SK-N-SH treated with all-trans-retinoic acid at 6 μM for 48 hours (cell line): ENCODE data around the gene SCGB1D1.

Experiments
- ATAC-seq: fragments of 200-7000 bp; cut with Tn5 transposase; 3 replicates; pipeline ENCODE4 v1.9.1; 2020; ENCODE audit warnings: mild to moderate bottlenecking, moderate library complexity
- ESRRG ChIP-seq: fragments of 250-450 bp; sonication (Bioruptor Pico); IDR thresholded peaks from 2 replicates; pipeline ENCODE4 v1.6.1; 2021; ENCODE audit warnings: mild to moderate bottlenecking
- GLIS3 ChIP-seq: fragments of 250-450 bp; sonication (Bioruptor Pico); IDR thresholded peaks from 2 replicates; pipeline ENCODE4 v1.5.0; 2020; ENCODE audit warnings: mild to moderate bottlenecking, moderate library complexity
- ISL1 ChIP-seq: fragments of 250-450 bp; sonication (Bioruptor Pico); IDR thresholded peaks from 2 replicates; pipeline ENCODE4 v2.1.2; 2022; ENCODE audit warnings: mild to moderate bottlenecking, moderate library complexity
- PPARA ChIP-seq: fragments of 250-450 bp; sonication (Bioruptor Pico); IDR thresholded peaks from 2 replicates; pipeline ENCODE4 v1.5.0; 2020; ENCODE audit warnings: mild to moderate bottlenecking, borderline replicate concordance
- RARB ChIP-seq: fragments of 250-450 bp; sonication (Bioruptor Pico); IDR thresholded peaks from 2 replicates; pipeline ENCODE4 v1.8.0; 2021; ENCODE audit warnings: mild to moderate bottlenecking, moderate library complexity
- SNAI2 ChIP-seq: fragments of 250-450 bp; sonication (Bioruptor Pico); IDR thresholded peaks from 2 replicates; pipeline ENCODE4 v1.5.0; 2020; ENCODE audit warnings: mild to moderate bottlenecking, moderate library complexity
- ZNF565 ChIP-seq: fragments of 450-650 bp; formaldehyde crosslinking; conservative IDR thresholded peaks from 2 replicates; pipeline ENCODE4 v1.5.0; 2020; ENCODE audit warnings: low read depth, mild to moderate bottlenecking, moderate library complexity
- ZNF8 ChIP-seq: fragments of 450-650 bp; formaldehyde crosslinking; IDR thresholded peaks from 2 replicates; pipeline ENCODE4 v1.5.0; 2020; ENCODE audit warnings: mild to moderate bottlenecking, moderate library complexity
- TF ChIP-seq, protein P1 (sequence below): fragments of 250-450 bp; sonication (Bioruptor Pico); IDR thresholded peaks from 2 replicates; pipeline ENCODE4 v1.5.1; 2021; ENCODE audit warnings: mild to moderate bottlenecking, moderate library complexity
- TF ChIP-seq, protein P2 (sequence below): fragments of 250-450 bp; sonication (Bioruptor Pico); IDR thresholded peaks from 2 replicates; pipeline ENCODE4 v1.5.0; 2020; ENCODE audit warnings: mild to moderate bottlenecking, moderate library complexity
- TF ChIP-seq, protein P3 (sequence below): fragments of 250-450 bp; sonication (Bioruptor Pico); IDR thresholded peaks from 2 replicates; pipeline ENCODE4 v1.8.0; 2020; ENCODE audit warnings: mild to moderate bottlenecking, moderate library complexity, borderline replicate concordance
- TF ChIP-seq, protein P4 (sequence below): fragments of 250-450 bp; sonication (Bioruptor Pico); IDR thresholded peaks from 2 replicates; pipeline ENCODE4 v1.5.1; 2020; ENCODE audit warnings: low read depth, mild to moderate bottlenecking, moderate library complexity
- TF ChIP-seq, protein P5 (sequence below): fragments of 250-450 bp; sonication (Bioruptor Pico); IDR thresholded peaks from 2 replicates; pipeline ENCODE4 v1.8.0; 2021; ENCODE audit warnings: low read depth, mild to moderate bottlenecking, moderate library complexity, borderline replicate concordance

SCGB1D1 gene

DNA sequence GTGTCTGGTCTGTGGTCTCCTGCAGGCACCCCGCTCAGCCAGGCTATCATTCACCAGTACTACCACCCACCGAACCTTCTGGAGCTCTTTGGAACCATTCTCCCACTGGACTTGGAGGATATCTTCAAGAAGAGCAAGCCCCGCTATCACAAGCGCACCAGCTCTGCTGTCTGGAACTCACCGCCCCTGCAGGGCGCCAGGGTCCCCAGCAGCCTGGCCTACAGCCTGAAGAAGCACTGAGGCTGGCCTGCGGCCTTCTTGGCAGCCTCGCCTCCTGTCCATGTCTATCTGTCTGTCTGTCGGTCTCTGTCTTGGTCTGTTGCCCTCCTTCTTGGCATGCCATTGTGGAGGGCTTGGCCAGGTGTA lies 38.3 kb upstream of the SCGB1D1 start (continued):
- TF ChIP-seq, protein P1, sequence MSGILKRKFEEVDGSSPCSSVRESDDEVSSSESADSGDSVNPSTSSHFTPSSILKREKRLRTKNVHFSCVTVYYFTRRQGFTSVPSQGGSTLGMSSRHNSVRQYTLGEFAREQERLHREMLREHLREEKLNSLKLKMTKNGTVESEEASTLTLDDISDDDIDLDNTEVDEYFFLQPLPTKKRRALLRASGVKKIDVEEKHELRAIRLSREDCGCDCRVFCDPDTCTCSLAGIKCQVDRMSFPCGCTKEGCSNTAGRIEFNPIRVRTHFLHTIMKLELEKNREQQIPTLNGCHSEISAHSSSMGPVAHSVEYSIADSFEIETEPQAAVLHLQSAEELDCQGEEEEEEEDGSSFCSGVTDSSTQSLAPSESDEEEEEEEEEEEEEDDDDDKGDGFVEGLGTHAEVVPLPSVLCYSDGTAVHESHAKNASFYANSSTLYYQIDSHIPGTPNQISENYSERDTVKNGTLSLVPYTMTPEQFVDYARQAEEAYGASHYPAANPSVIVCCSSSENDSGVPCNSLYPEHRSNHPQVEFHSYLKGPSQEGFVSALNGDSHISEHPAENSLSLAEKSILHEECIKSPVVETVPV (CRISPR knock-in tag) = no peak

DNA sequence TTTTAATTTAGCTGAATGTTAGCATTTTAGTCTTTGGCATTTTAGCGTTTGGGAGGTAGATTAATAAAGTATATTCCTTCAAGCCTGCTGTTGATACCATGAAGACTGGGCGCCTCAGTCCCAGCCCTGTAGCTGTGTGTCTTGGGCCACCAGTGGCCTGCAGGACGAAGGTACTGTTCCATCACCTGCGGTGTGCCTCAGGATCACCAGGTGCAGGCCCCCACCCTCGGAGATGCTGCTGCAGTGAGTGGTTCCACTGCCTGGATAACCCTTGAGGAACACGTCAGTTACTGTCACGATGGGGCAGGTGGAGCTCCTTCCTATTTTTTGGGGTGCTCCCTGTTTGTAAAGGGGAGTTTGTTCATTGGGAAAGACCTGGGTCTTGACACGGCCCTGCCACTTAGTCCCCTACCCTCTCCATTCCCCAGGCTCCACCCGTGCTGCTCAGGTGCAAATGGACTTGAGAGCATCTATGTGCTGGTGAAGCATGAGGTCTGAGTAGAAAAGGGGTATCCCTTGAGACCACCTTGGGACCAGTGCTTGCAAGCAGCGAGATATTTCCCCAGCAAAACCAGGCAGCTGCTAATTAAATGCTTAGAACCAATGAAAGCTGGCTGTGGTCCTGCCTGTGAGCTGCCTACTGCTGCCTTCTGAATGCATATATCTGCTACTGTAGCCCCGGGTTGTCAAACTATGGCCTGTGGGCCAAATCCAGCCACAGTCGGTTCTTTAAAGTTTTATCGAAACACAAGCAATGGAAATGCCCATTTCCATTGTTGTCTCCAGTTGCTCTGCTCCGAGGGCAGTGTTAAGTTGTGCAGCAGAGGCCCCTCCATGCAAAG lies 37.5 kb upstream of the SCGB1D1 start:
- no peak for TF ChIP-seq ZNF8
- no peak for TF ChIP-seq RARB (CRISPR knock-in tag)
- no peak for TF ChIP-seq PPARA (CRISPR knock-in tag)
- TF ChIP-seq SNAI2 = no peak
- no peak for TF ChIP-seq ESRRG (CRISPR knock-in tag)
- no peak for TF ChIP-seq ZNF565 (CRISPR knock-in tag)
- TF ChIP-seq, protein P2, sequence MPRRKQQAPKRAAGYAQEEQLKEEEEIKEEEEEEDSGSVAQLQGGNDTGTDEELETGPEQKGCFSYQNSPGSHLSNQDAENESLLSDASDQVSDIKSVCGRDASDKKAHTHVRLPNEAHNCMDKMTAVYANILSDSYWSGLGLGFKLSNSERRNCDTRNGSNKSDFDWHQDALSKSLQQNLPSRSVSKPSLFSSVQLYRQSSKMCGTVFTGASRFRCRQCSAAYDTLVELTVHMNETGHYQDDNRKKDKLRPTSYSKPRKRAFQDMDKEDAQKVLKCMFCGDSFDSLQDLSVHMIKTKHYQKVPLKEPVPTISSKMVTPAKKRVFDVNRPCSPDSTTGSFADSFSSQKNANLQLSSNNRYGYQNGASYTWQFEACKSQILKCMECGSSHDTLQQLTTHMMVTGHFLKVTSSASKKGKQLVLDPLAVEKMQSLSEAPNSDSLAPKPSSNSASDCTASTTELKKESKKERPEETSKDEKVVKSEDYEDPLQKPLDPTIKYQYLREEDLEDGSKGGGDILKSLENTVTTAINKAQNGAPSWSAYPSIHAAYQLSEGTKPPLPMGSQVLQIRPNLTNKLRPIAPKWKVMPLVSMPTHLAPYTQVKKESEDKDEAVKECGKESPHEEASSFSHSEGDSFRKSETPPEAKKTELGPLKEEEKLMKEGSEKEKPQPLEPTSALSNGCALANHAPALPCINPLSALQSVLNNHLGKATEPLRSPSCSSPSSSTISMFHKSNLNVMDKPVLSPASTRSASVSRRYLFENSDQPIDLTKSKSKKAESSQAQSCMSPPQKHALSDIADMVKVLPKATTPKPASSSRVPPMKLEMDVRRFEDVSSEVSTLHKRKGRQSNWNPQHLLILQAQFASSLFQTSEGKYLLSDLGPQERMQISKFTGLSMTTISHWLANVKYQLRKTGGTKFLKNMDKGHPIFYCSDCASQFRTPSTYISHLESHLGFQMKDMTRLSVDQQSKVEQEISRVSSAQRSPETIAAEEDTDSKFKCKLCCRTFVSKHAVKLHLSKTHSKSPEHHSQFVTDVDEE (CRISPR knock-in tag) = no peak
- TF ChIP-seq, protein P3, sequence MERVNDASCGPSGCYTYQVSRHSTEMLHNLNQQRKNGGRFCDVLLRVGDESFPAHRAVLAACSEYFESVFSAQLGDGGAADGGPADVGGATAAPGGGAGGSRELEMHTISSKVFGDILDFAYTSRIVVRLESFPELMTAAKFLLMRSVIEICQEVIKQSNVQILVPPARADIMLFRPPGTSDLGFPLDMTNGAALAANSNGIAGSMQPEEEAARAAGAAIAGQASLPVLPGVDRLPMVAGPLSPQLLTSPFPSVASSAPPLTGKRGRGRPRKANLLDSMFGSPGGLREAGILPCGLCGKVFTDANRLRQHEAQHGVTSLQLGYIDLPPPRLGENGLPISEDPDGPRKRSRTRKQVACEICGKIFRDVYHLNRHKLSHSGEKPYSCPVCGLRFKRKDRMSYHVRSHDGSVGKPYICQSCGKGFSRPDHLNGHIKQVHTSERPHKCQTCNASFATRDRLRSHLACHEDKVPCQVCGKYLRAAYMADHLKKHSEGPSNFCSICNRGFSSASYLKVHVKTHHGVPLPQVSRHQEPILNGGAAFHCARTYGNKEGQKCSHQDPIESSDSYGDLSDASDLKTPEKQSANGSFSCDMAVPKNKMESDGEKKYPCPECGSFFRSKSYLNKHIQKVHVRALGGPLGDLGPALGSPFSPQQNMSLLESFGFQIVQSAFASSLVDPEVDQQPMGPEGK (CRISPR knock-in tag) = no peak
- no peak for TF ChIP-seq GLIS3 (CRISPR knock-in tag)
- TF ChIP-seq, protein P4, sequence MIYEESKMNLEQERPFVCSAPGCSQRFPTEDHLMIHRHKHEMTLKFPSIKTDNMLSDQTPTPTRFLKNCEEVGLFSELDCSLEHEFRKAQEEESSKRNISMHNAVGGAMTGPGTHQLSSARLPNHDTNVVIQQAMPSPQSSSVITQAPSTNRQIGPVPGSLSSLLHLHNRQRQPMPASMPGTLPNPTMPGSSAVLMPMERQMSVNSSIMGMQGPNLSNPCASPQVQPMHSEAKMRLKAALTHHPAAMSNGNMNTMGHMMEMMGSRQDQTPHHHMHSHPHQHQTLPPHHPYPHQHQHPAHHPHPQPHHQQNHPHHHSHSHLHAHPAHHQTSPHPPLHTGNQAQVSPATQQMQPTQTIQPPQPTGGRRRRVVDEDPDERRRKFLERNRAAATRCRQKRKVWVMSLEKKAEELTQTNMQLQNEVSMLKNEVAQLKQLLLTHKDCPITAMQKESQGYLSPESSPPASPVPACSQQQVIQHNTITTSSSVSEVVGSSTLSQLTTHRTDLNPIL (CRISPR knock-in tag) = no peak
- TF ChIP-seq ISL1 (CRISPR knock-in tag) = no peak
- TF ChIP-seq, all 23 proteins: peak for 0
- ATAC-seq = no peak

DNA sequence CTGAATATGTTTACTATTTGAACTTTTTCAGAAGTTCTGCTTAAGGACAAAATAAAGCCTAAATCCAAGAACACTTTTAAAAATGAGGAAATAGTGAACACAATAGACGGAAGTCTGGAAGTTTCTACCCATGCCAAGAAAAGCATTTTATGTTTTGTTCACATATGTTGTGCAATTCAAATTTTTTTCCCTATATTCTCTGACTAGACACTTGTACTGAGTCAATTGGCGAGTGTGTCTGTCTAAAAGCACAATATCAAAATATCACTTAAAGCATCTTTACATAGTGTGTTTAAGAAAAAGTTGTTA lies 37.0 kb upstream of the SCGB1D1 start:
- TF ChIP-seq, protein P3 (CRISPR knock-in tag) = no peak
- ATAC-seq = no peak

DNA sequence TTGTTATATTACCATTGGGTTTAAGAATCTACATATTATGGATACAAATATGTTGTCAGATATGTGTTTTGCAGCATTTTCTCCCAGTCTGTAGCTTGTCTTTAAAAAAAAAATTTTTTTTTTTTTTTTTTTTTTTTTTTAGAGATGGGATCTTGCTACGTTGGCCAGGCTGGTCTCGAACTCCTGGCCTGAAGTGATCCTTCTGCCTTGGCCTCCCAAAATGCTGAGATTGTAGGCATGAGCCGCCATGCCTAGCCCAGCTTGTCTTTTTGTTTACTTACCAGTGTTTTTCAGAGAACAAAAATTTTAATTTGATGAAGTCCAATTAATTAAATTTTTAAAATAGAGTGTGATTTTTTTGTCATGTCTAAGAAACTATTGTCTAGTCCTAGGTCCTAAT lies 36.4 kb upstream of the SCGB1D1 start:
- no peak for ATAC-seq

More for the DNA sequence above, 36.4 kb upstream of the SCGB1D1 start:
- TF ChIP-seq, protein P5, sequence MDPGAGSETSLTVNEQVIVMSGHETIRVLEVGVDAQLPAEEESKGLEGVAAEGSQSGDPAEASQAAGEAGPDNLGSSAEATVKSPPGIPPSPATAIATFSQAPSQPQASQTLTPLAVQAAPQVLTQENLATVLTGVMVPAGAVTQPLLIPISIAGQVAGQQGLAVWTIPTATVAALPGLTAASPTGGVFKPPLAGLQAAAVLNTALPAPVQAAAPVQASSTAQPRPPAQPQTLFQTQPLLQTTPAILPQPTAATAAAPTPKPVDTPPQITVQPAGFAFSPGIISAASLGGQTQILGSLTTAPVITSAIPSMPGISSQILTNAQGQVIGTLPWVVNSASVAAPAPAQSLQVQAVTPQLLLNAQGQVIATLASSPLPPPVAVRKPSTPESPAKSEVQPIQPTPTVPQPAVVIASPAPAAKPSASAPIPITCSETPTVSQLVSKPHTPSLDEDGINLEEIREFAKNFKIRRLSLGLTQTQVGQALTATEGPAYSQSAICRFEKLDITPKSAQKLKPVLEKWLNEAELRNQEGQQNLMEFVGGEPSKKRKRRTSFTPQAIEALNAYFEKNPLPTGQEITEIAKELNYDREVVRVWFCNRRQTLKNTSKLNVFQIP (CRISPR knock-in tag) = no peak
- TF ChIP-seq PPARA (CRISPR knock-in tag) = no peak
